ENCODE results near the gene C4A. TPM values are rescaled to one million over a fixed set of nuclear protein-coding genes. Genes with fewer than 3 reads are reported as not detected.

Gene C4A
- total and polyA plus RNA-seq, 3 experiments from 2014 or later = 0.40 to 3.4 (median 3.3) TPM

DNA sequence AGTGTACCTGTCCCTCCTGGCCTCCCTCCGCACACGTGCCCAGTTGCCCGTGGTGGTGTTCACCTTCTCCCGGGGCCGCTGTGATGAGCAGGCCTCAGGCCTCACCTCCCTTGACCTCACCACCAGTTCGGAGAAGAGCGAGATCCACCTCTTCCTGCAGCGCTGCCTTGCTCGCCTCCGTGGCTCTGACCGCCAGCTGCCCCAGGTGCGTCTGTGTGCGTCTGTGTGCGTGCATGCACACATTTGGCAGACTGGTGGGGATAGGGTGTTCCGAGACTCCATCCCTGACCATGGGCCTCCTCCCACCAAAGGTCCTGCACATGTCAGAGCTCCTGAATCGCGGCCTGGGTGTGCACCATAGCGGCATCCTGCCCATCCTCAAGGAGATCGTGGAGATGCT is 17.9 kb upstream of the C4A start:
- H3K4me1 Mint-ChIP-seq = peaks cover 21 to 30% (median 23%) of the 10 kb centered on the region in 3 donors
- H3K36me3 ChIP-seq (ENCODE audit: insufficient read depth, low read length) = peaks cover 74% of the 10 kb centered on the region
- CTCF ChIA-PET = no interaction called here
- no peaks in the 10 kb centered on the region for H3K9me3 ChIP-seq (ENCODE audit: low read length)
- H3K27ac ChIP-seq (ENCODE audit: low read depth, low read length) = no peak overlapping the region
- H3K9me3 Mint-ChIP-seq = no peaks in the 10 kb centered on the region
- H3K36me3 Mint-ChIP-seq = peaks cover 0 to 95% (median 24%) of the 10 kb centered on the region in 3 donors
- H3K4me3 Mint-ChIP-seq = no peak overlapping the region
- POLR2A ChIA-PET = no interaction called here
- H3K27ac Mint-ChIP-seq = peak overlapping the region in 2 of 8 donors; percentile 71 to 76
- H3K4me1 ChIP-seq (ENCODE audit: insufficient read depth, low read length) = peaks cover 14% of the 10 kb centered on the region
- no peaks in the 10 kb centered on the region for H3K27me3 Mint-ChIP-seq
- no peak for DNase-seq
- H3K4me3 ChIP-seq (ENCODE audit: low read length) = no peak overlapping the region
- H3K27me3 ChIP-seq (ENCODE audit: insufficient read depth, low read length, poor library complexity, severe bottlenecking) = no peaks in the 10 kb centered on the region

DNA sequence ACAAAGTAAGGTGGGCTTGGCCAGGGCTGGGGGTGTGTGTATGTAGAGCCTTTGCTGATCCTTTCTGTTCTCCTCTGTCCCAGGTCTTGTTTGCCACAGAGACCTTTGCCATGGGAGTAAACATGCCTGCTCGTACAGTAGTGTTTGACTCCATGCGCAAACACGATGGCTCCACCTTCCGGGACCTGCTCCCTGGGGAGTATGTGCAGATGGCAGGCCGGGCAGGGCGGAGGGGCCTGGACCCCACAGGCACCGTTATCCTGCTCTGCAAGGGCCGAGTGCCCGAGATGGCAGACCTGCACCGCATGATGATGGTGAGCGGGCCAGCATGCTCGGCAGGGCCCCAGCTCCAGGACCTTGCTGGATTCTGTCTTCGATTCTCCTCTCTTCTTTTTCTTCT is 16.2 kb upstream of the C4A start:
- ChIA-PET CTCF (interaction anchor here (1.1 kb wide), 1 partner anchor 13 kb away, joined by 3 read pairs; no protein-coding TSS in a partner anchor), POLR2A (no interaction called here)
- Mint-ChIP-seq H3K4me1 (peaks cover 17 to 26% (median 18%) of the 10 kb centered on the region in 3 donors), H3K27ac (peak overlapping the region in 2 of 8 donors; percentile 38 to 76), H3K9me3 (no peaks in the 10 kb centered on the region), H3K27me3 (peaks cover 0 to 1% of the 10 kb centered on the region in 2 donors), H3K36me3 (peaks cover 0 to 96% (median 26%) of the 10 kb centered on the region in 3 donors), H3K4me3 (no peak overlapping the region)
- no peaks in the 10 kb centered on the region for H3K9me3 ChIP-seq (ENCODE audit: low read length)
- no peak for DNase-seq
- H3K4me1 ChIP-seq (ENCODE audit: insufficient read depth, low read length) = peaks cover 9% of the 10 kb centered on the region
- H3K36me3 ChIP-seq (ENCODE audit: insufficient read depth, low read length) = peaks cover 75% of the 10 kb centered on the region
- H3K27ac ChIP-seq (ENCODE audit: low read depth, low read length) = no peak overlapping the region
- H3K4me3 ChIP-seq (ENCODE audit: low read length) = no peak overlapping the region
- H3K27me3 ChIP-seq (ENCODE audit: insufficient read depth, low read length, poor library complexity, severe bottlenecking) = no peaks in the 10 kb centered on the region

DNA sequence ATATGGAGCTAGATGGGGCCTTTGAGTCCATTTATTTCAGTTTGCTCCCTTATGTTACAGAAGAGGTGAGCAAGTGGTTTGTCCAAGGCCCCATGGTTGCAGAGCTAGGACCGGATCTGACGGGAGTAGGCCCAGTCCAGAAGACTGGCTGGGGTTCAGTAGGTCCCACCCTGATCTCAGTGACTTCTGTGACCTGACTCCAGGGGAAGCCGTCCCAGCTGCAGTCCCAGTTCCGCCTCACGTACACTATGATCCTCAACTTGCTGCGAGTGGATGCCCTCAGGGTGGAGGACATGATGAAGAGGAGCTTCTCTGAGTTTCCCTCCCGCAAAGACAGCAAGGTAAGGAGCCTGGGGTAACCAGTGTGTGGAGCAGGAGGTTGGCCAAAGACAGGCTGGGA is 15.4 kb upstream of the C4A start:
- H3K4me3 Mint-ChIP-seq = peak overlapping the region in 1 of 7 donors; percentile 27
- peaks cover 0 to 89% (median 24%) of the 10 kb centered on the region in 3 donors for H3K36me3 Mint-ChIP-seq
- CTCF ChIA-PET = interaction anchor here (1.1 kb wide), 1 partner anchor 14 kb away, joined by 3 read pairs; no protein-coding TSS in a partner anchor
- POLR2A ChIA-PET = no interaction called here
- H3K4me1 Mint-ChIP-seq = peaks cover 20 to 28% (median 23%) of the 10 kb centered on the region in 3 donors
- no peak overlapping the region for H3K27ac ChIP-seq (ENCODE audit: low read depth, low read length)
- H3K4me3 ChIP-seq (ENCODE audit: low read length) = no peak overlapping the region
- no peak for DNase-seq
- no peaks in the 10 kb centered on the region for H3K9me3 ChIP-seq (ENCODE audit: low read length)
- no peaks in the 10 kb centered on the region for H3K27me3 ChIP-seq (ENCODE audit: insufficient read depth, low read length, poor library complexity, severe bottlenecking)
- peak overlapping the region in 3 of 8 donors; percentile 66 to 76 (median 69) for H3K27ac Mint-ChIP-seq
- peaks cover 17% of the 10 kb centered on the region for H3K4me1 ChIP-seq (ENCODE audit: insufficient read depth, low read length)
- H3K9me3 Mint-ChIP-seq = no peaks in the 10 kb centered on the region
- H3K27me3 Mint-ChIP-seq = peaks cover 0 to 1% of the 10 kb centered on the region in 2 donors
- H3K36me3 ChIP-seq (ENCODE audit: insufficient read depth, low read length) = peaks cover 69% of the 10 kb centered on the region

DNA sequence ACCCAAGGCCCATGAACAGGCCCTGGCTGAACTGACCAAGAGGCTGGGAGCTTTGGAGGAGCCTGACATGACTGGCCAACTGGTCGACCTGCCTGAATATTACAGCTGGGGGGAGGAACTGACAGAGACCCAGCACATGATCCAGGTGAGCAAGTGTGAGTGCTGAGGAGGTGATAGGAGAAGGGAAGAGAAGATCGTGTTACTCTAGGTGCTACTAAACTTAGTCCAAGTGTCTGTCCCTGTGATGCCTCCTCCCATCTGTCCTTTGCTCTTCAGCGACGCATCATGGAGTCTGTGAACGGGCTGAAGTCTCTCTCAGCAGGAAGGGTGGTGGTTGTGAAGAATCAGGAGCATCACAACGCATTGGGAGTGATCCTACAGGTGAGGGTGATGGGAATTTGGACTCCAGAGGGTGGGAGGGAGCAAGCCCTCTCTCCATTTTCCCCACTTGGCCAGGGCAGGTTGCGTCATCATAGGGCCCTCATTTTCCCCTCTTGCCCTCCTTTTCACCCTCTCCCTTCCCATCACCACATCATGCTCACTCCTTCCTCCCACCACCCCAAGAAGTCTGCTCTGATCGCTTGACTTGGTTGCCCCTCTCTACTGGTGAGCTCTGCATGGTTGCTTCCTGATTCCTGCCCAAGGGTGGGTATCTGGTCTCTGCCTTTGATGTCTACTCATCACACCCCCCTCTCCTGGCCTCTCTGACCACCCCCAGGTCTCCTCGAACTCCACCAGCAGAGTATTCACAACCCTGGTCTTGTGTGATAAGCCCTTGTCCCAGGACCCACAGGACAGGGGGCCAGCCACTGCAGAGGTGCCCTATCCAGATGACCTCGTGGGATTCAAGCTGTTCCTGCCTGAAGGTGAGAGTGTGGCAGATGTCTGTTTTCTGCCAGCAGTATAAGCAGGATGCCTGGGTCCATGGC is 14.6 kb upstream of the C4A start:
- Histone ChIP-seq H3K9me3 (ENCODE audit: low read length) (no peaks in the 10 kb centered on the region), H3K27me3 (ENCODE audit: insufficient read depth, low read length, poor library complexity, severe bottlenecking) (no peaks in the 10 kb centered on the region), H3K36me3 (ENCODE audit: insufficient read depth, low read length) (peaks cover 62% of the 10 kb centered on the region), H3K4me3 (ENCODE audit: low read length) (no peak overlapping the region), H3K4me1 (ENCODE audit: insufficient read depth, low read length) (peaks cover 18% of the 10 kb centered on the region), H3K27ac (ENCODE audit: low read depth, low read length) (no peak overlapping the region)
- Mint-ChIP-seq H3K4me1 (peaks cover 19 to 29% (median 26%) of the 10 kb centered on the region in 3 donors), H3K9me3 (no peaks in the 10 kb centered on the region), H3K36me3 (peaks cover 0 to 89% (median 17%) of the 10 kb centered on the region in 3 donors), H3K27ac (peak overlapping the region in 6 of 8 donors; percentile 66 to 100 (median 72)), H3K27me3 (peaks cover 0 to 8% of the 10 kb centered on the region in 2 donors), H3K4me3 (peak overlapping the region in 1 of 7 donors; percentile 40)
- DNase-seq = no peak
- CTCF ChIA-PET = interaction anchor here (1.1 kb wide), 1 partner anchor 15 kb away, joined by 3 read pairs; no protein-coding TSS in a partner anchor
- POLR2A ChIA-PET = no interaction called here

DNA sequence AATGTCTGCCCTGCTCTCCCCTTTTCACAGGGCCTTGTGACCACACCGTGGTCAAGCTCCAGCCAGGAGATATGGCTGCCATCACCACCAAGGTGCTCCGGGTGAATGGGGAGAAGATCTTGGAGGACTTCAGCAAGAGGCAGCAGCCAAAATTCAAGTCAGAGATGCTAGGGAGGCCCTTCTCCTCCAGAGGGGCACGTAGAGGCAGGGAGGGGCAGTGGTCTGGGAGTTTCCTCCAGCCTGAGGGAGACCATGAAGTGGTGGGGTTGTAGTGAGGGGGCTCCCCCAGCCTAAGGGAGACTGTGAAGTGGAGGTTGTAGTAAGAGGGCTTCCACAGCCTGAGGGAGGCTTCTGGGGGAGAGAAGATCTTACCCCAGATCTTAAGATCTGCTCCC is 13.9 kb upstream of the C4A start:
- Histone ChIP-seq H3K36me3 (ENCODE audit: insufficient read depth, low read length) (peaks cover 55% of the 10 kb centered on the region), H3K27me3 (ENCODE audit: insufficient read depth, low read length, poor library complexity, severe bottlenecking) (no peaks in the 10 kb centered on the region), H3K9me3 (ENCODE audit: low read length) (no peaks in the 10 kb centered on the region), H3K27ac (ENCODE audit: low read depth, low read length) (no peak overlapping the region), H3K4me1 (ENCODE audit: insufficient read depth, low read length) (peaks cover 23% of the 10 kb centered on the region), H3K4me3 (ENCODE audit: low read length) (no peak overlapping the region)
- H3K27ac Mint-ChIP-seq = peak overlapping the region in 7 of 8 donors; percentile 23 to 100 (median 50)
- ChIA-PET POLR2A (interaction anchor here (0.6 to 6.3 kb wide), 2 partner anchors 10 to 222 kb away, joined by 3 to 71 read pairs; partner anchors contain the start of genes NELFE and SKIC2), CTCF (no interaction called here)
- peaks cover 24 to 35% (median 32%) of the 10 kb centered on the region in 3 donors for H3K4me1 Mint-ChIP-seq
- DNase-seq = no peak
- H3K4me3 Mint-ChIP-seq = peak overlapping the region in 1 of 7 donors; percentile 37
- no peaks in the 10 kb centered on the region for H3K9me3 Mint-ChIP-seq
- H3K27me3 Mint-ChIP-seq = peaks cover 0 to 10% of the 10 kb centered on the region in 2 donors
- H3K36me3 Mint-ChIP-seq = peaks cover 0 to 87% (median 14%) of the 10 kb centered on the region in 3 donors

DNA sequence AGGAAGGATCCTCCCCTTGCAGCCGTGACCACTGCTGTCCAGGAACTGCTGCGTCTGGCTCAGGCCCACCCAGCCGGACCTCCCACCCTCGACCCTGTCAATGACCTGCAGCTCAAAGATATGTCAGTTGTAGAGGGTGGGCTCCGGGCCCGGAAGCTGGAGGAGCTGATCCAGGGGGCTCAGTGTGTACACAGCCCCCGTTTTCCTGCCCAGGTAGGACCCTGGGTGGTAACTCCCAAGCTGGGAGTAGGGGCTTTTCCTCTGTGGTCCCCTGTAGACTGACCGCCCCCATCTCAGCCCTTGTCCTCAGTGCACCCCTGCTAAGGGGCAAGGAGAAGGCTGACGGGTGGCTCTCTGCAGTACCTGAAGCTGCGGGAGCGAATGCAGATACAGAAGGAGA is 13.5 kb upstream of the C4A start:
- CTCF ChIA-PET = no interaction called here
- H3K27me3 Mint-ChIP-seq = peaks cover 0 to 10% of the 10 kb centered on the region in 2 donors

DNA sequence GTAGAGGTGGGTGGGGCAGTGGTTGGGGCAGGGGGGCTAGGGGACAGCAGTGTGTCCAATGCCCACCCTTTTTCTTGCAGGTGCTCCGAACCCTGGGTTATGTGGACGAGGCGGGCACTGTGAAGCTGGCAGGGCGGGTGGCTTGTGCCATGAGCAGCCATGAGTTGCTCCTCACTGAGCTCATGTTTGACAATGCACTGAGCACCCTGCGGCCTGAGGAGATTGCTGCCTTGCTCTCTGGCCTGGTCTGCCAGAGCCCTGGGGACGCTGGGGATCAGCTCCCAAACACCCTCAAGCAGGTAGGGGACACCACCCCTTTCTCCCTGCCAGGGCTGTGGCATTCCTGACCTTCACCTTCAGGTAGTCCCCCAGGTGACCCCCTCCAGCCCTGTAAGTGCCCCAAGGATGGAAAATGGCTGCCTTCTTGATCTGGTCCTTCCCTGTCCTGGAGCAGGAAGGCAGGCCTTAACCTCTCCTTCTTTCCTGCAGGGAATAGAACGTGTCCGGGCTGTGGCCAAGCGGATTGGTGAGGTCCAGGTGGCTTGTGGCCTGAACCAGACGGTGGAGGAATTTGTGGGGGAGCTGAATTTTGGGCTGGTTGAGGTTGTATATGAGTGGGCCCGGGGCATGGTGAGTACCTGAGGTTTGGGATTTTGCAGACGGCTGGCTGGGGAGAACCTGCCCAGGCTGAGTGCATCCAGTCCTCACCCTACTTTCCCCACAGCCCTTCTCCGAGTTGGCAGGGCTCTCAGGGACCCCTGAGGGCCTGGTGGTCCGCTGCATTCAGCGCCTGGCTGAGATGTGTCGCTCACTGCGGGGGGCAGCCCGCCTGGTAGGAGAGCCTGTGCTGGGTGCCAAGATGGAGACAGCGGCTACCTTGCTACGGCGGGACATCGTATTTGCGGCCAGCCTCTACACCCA is 12.8 kb upstream of the C4A start:
- H3K4me3 Mint-ChIP-seq = peak overlapping the region in 3 of 7 donors; percentile 57 to 98 (median 87)

More for the DNA sequence above, 13.5 kb upstream of the C4A start:
- DNase-seq = no peak
- Mint-ChIP-seq H3K27ac (peak overlapping the region in 2 of 8 donors; percentile 100), H3K4me1 (peaks cover 28 to 39% (median 36%) of the 10 kb centered on the region in 3 donors), H3K36me3 (peaks cover 0 to 85% (median 12%) of the 10 kb centered on the region in 3 donors), H3K4me3 (no peak overlapping the region), H3K9me3 (no peaks in the 10 kb centered on the region)
- Histone ChIP-seq H3K36me3 (ENCODE audit: insufficient read depth, low read length) (peaks cover 52% of the 10 kb centered on the region), H3K4me1 (ENCODE audit: insufficient read depth, low read length) (peaks cover 27% of the 10 kb centered on the region), H3K27ac (ENCODE audit: low read depth, low read length) (no peak overlapping the region), H3K4me3 (ENCODE audit: low read length) (no peak overlapping the region), H3K27me3 (ENCODE audit: insufficient read depth, low read length, poor library complexity, severe bottlenecking) (no peaks in the 10 kb centered on the region), H3K9me3 (ENCODE audit: low read length) (no peaks in the 10 kb centered on the region)
- POLR2A ChIA-PET = interaction anchor here (0.6 to 6.3 kb wide), 2 partner anchors 10 to 223 kb away, joined by 3 to 71 read pairs; partner anchors contain the start of genes NELFE and SKIC2

More for the DNA sequence above, 12.8 kb upstream of the C4A start:
- peak overlapping the region; percentile 100 for H3K27ac ChIP-seq (ENCODE audit: low read depth, low read length)
- ChIA-PET POLR2A (interaction anchor here (6.3 kb wide), 1 partner anchor 11 kb away, joined by 71 read pairs; the partner anchor contains the start of genes NELFE and SKIC2), CTCF (no interaction called here)
- Mint-ChIP-seq H3K36me3 (peaks cover 0 to 78% (median 11%) of the 10 kb centered on the region in 3 donors), H3K9me3 (no peaks in the 10 kb centered on the region), H3K4me1 (peaks cover 30 to 45% (median 43%) of the 10 kb centered on the region in 3 donors), H3K27ac (peak overlapping the region; percentile 44 to 100 (median 100)), H3K27me3 (peaks cover 0 to 10% of the 10 kb centered on the region in 2 donors)
- DNase-seq = peak in 1 of 5 donors; percentile 44
- peaks cover 30% of the 10 kb centered on the region for H3K4me1 ChIP-seq (ENCODE audit: insufficient read depth, low read length)
- H3K4me3 ChIP-seq (ENCODE audit: low read length) = no peak overlapping the region
- H3K36me3 ChIP-seq (ENCODE audit: insufficient read depth, low read length) = peaks cover 49% of the 10 kb centered on the region
- H3K27me3 ChIP-seq (ENCODE audit: insufficient read depth, low read length, poor library complexity, severe bottlenecking) = no peaks in the 10 kb centered on the region
- H3K9me3 ChIP-seq (ENCODE audit: low read length) = no peaks in the 10 kb centered on the region
